Prostate gland (tissue), 2 donors: ENCODE results near the gene COL13A1.

ENCODE experiments used
- POLR2A ChIP-seq: fragments of 450-650 bp; IDR thresholded peaks from one replicate; pipeline ENCODE4 v1.6.1; 2016; ENCODE audit warnings: antibody characterized with exemption, mild to moderate bottlenecking
- TF ChIP-seq, protein P1 (sequence below), 4 experiments: fragments of 200-600 bp in 2 of 4; fragments of 450-650 bp in 2 of 4; sonication (generic) in 2 of 4; IDR thresholded peaks; 1 replicate in 3 of 4; 2 replicates in 1 of 4; pipeline ENCODE4 v1.5.1; 2016 to 2019; ENCODE audit warnings: antibody characterized with exemption in 4 of 4, mild to moderate bottlenecking in 2 of 4, moderate library complexity in 2 of 4

DNA sequence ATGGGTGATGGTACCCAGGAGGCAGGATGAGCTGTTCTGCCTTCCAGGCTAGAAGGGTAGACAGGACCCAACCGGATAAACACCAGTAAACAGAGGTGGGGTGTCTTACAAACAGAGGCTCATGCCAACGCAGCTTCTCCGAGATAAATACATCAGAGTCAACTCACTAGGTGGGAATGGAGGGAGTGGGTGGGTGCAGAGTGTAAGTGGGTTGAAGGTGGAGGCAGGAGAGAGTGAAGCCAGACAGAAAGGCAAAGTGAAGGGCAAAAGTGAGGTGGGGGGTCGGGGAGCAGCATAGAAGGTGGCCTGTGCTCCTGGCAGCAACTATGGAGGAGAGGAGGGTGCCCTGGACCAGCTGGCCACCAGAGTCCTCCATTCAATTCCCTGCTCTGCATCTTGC lies 40.4 kb upstream of the COL13A1 start:
- TF ChIP-seq, protein P1, sequence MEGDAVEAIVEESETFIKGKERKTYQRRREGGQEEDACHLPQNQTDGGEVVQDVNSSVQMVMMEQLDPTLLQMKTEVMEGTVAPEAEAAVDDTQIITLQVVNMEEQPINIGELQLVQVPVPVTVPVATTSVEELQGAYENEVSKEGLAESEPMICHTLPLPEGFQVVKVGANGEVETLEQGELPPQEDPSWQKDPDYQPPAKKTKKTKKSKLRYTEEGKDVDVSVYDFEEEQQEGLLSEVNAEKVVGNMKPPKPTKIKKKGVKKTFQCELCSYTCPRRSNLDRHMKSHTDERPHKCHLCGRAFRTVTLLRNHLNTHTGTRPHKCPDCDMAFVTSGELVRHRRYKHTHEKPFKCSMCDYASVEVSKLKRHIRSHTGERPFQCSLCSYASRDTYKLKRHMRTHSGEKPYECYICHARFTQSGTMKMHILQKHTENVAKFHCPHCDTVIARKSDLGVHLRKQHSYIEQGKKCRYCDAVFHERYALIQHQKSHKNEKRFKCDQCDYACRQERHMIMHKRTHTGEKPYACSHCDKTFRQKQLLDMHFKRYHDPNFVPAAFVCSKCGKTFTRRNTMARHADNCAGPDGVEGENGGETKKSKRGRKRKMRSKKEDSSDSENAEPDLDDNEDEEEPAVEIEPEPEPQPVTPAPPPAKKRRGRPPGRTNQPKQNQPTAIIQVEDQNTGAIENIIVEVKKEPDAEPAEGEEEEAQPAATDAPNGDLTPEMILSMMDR (IDR thresholded peaks at IDR 0.05) = no peak
- no peak for TF ChIP-seq POLR2A
